Loucy (cell line): ENCODE results near the gene APCDD1.

Experiments used
- H2AFZ ChIP-seq: fragments of 200-600 bp; sonication (generic); 2 replicates; pipeline ENCODE4 v1.6.0; 2016; ENCODE audit warnings: antibody characterized with exemption, mild to moderate bottlenecking, low read length, moderate library complexity
- H3F3A ChIP-seq: fragments of 200-600 bp; 2 replicates; pipeline ENCODE4 v1.6.0; 2016; ENCODE audit warnings: antibody characterized with exemption, low read depth, mild to moderate bottlenecking
- H3K27me3 ChIP-seq: fragments of 200-600 bp; sonication (generic); 2 replicates; pipeline ENCODE4 v1.6.1; 2014; ENCODE audit warnings: low read length, mild to moderate bottlenecking; ENCODE audit not compliant: insufficient read depth, poor library complexity, severe bottlenecking
- H3K36me3 ChIP-seq: fragments of 200-600 bp; sonication (generic); 2 replicates; pipeline ENCODE4 v1.6.1; 2016; ENCODE audit warnings: low read length; ENCODE audit not compliant: insufficient read depth
- H3K4me1 ChIP-seq: fragments of 200-600 bp; sonication (generic); 2 replicates; pipeline ENCODE4 v1.5.1; 2014; ENCODE audit warnings: low read length, mild to moderate bottlenecking; ENCODE audit not compliant: insufficient read depth, poor library complexity, severe bottlenecking
- H3K4me2 ChIP-seq: fragments of 200-600 bp; sonication (generic); 2 replicates; pipeline ENCODE4 v1.6.0; 2014; ENCODE audit warnings: antibody characterized with exemption, low read length, low read depth, mild to moderate bottlenecking; ENCODE audit not compliant: poor library complexity, severe bottlenecking
- H3K4me3 ChIP-seq: fragments of 200-600 bp; sonication (generic); 2 replicates; pipeline ENCODE4 v1.5.1; 2014; ENCODE audit warnings: low read length, mild to moderate bottlenecking, mixed read lengths; ENCODE audit not compliant: poor library complexity, severe bottlenecking
- H3K79me2 ChIP-seq: fragments of 200-600 bp; sonication (generic); 2 replicates; pipeline ENCODE4 v1.6.1; 2014; ENCODE audit warnings: low read length; ENCODE audit not compliant: insufficient read depth
- H3K9ac ChIP-seq: fragments of 200-600 bp; sonication (generic); 2 replicates; pipeline ENCODE4 v1.6.0; 2014; ENCODE audit warnings: mild to moderate bottlenecking, low read depth, low read length, moderate library complexity; ENCODE audit not compliant: poor library complexity, severe bottlenecking
- H3K9me2 ChIP-seq: fragments of 200-600 bp; sonication (generic); replicated peaks from 2 replicates; pipeline ENCODE4 v1.6.1; 2016; ENCODE audit warnings: low read depth, low read length, mixed read lengths
- H3K9me3 ChIP-seq: fragments of 200-600 bp; sonication (generic); 2 replicates; pipeline ENCODE4 v1.6.1; 2014; ENCODE audit warnings: mild to moderate bottlenecking, antibody characterized with exemption, low read length, low read depth; ENCODE audit not compliant: insufficient read depth
- H4K20me1 ChIP-seq: fragments of 200-600 bp; sonication (generic); 2 replicates; pipeline ENCODE4 v1.6.0; 2014; ENCODE audit warnings: antibody characterized with exemption, low read length, mild to moderate bottlenecking; ENCODE audit not compliant: insufficient read depth, poor library complexity, severe bottlenecking
- CTCF ChIP-seq: fragments of 200-600 bp; sonication (generic); conservative IDR thresholded peaks from 2 replicates; pipeline ENCODE4 v1.5.1; 2014; ENCODE audit warnings: mild to moderate bottlenecking, antibody characterized with exemption, low read length
- EZH2phosphoT487 ChIP-seq: fragments of 200-600 bp; IDR thresholded peaks from 2 replicates; pipeline ENCODE4 v1.6.1; 2018; ENCODE audit warnings: antibody characterized with exemption, mild to moderate bottlenecking, moderate library complexity, borderline replicate concordance

APCDD1 gene

DNA sequence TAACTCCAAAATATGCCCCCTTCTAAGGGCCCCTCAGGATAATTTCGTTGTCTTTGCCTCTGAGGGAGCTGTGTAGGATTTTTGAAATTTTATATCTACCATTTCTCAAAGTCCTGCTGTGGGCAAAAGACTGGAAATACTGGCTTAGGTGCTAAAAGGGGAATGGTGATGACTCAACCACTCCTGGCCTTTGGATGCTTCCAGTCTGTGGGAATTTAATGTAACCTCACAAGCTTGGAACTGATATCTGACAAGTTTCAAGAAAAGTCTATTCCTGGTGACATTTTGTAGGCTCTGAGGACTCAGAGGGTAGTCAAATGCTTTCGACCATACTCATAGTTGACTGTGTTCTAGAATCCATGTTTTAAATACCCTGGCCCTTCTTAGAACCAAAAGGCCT lies 3.4 kb upstream of the APCDD1 start:
- Histone ChIP-seq H3K9ac (no peak overlapping the region), H3K4me1 (no peaks in the 10 kb centered on the region), H3K27me3 (peaks cover 9% of the 10 kb centered on the region), H2AFZ (no peak overlapping the region), H3K4me3 (no peak overlapping the region), H3F3A (no peaks in the 10 kb centered on the region), H3K4me2 (no peak overlapping the region), H3K79me2 (no peaks in the 10 kb centered on the region), H4K20me1 (no peaks in the 10 kb centered on the region), H3K9me2 (no peaks in the 10 kb centered on the region), H3K9me3 (no peaks in the 10 kb centered on the region), H3K36me3 (no peaks in the 10 kb centered on the region)
- no peak for TF ChIP-seq EZH2phosphoT487
- no peak for TF ChIP-seq CTCF

DNA sequence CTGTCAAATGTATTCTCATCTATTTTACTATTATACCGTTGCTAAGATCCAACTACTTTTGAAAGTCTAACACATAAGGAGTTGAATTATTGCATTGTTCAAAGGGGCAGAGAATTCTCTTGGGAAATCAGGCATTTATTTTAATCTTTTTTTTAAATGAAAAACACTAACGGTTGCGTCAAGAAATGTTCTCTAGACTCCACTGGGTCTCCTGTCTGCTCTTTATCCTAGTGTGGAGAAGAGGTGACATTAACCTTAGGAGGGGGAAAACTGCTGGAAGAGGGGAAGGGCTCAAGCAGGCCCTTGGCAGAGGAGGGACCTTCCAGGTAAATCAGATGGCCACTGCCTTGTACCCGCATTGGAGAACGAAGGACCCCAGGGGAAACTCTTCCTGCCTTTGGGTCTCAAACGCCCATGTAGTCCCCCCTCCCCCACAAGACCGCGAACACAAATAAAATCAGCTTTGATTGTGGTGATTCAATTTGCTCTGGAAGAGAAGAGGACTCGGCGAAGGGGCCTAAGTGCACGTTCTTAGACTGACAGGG lies 1.1 kb upstream of the APCDD1 start:
- no peak overlapping the region for H2AFZ ChIP-seq
- no peak overlapping the region for H3K4me3 ChIP-seq
- peaks cover 9% of the 10 kb centered on the region for H3K27me3 ChIP-seq

DNA sequence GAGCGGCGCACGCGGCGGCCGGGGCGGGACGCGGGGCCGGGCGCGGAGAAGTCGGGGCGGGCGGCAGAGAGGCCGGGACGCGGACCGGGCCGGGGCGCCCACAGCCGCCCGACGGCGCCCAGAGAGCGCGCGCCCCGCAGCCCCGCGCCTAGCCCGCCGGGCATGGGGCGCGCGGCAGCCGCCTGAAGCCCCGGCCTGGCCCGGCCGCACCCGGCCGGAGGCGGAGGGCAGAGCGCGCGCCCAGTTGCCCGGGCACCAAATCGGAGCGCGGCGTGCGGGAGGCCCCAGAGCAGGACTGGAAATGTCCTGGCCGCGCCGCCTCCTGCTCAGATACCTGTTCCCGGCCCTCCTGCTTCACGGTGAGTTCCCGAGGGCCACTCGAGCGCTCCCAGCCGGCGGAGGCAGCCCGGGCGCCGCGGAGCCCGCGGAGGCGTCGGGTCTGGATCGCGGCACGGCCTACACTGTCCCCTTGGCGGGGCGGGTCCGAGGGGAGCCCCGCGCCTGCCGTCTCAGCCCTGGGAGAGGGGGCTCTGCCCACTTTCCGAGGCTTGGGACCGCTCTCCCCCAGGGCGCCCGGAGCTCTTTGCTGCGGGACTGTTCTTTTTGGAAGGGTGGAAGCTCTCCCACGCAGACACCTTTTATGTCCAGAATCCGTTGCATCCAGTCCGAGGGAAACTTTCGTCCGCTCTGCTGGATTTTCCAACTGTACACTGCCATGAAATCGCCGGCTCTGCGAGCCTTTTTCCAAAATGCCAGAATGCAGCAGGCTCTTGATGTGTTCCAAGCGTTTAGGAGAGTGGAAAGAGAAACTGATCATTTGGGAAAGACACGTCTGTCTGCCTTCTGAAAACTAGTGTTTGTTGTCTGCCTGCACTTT lies 484 bp downstream of the APCDD1 start:
- Histone ChIP-seq H3K9ac (no peak overlapping the region), H3K4me2 (no peak overlapping the region), H3K9me2 (no peaks in the 10 kb centered on the region), H3K79me2 (no peaks in the 10 kb centered on the region), H3K4me3 (no peak overlapping the region), H3F3A (no peaks in the 10 kb centered on the region), H4K20me1 (no peaks in the 10 kb centered on the region), H3K27me3 (peaks cover 9% of the 10 kb centered on the region), H2AFZ (no peak overlapping the region), H3K4me1 (no peaks in the 10 kb centered on the region), H3K9me3 (no peaks in the 10 kb centered on the region), H3K36me3 (no peaks in the 10 kb centered on the region)
- no peak for TF ChIP-seq CTCF
- TF ChIP-seq EZH2phosphoT487, result no peak

More for the DNA sequence above, 1.1 kb upstream of the APCDD1 start:
- H4K20me1 ChIP-seq, result no peaks in the 10 kb centered on the region
- H3F3A ChIP-seq, result no peaks in the 10 kb centered on the region
- no peaks in the 10 kb centered on the region for H3K79me2 ChIP-seq
- no peaks in the 10 kb centered on the region for H3K4me1 ChIP-seq
- H3K9me3 ChIP-seq, result no peaks in the 10 kb centered on the region
- no peaks in the 10 kb centered on the region for H3K9me2 ChIP-seq
- no peaks in the 10 kb centered on the region for H3K36me3 ChIP-seq
- no peak overlapping the region for H3K9ac ChIP-seq
- TF ChIP-seq EZH2phosphoT487 (no peak), CTCF (no peak)
- no peak overlapping the region for H3K4me2 ChIP-seq
